Raji (cell line): ENCODE measurements around the gene ASAP3.

ENCODE experiments used
- POLR2A ChIP-seq: IDR thresholded peaks from 2 replicates; pipeline ENCODE4 v1.6.1; 2011; ENCODE audit warnings: low read depth, low read length, control low read depth; ENCODE audit not compliant: insufficient read depth

ASAP3 gene

GRCh38 chr1:23483321-23484252 is at the start of gene ASAP3:
Gene ASAP3 (minus strand): TSS chr1:23484179. CDS start chr1:23484133, 46 bp downstream.
- TF ChIP-seq POLR2A: peak; percentile 82

- no peak; the same call in 1 of the 2 replicates for TF ChIP-seq POLR2A
Observed at GRCh38 chr1:23533246-23534023, 49.5 kb upstream of the ASAP3 start.

GRCh38 chr1:23531562-23532094 is 47.6 kb upstream of the ASAP3 start:
- no peak for TF ChIP-seq POLR2A

- peak; percentile 89 for TF ChIP-seq POLR2A
Observed at GRCh38 chr1:23530747-23531561, 47.0 kb upstream of the ASAP3 start, which contains the start of gene E2F2. Gene E2F2 (minus strand): TSS chr1:23531233. CDS start chr1:23530793, 440 bp downstream.

- TF ChIP-seq POLR2A: no peak
Observed at GRCh38 chr1:23530087-23530746, 46.2 kb upstream of the ASAP3 start.

- 0 out of 2 replicates have a peak, but pooled peaks have one; percentile 28 for TF ChIP-seq POLR2A
Observed at GRCh38 chr1:23529146-23530086, 45.4 kb upstream of the ASAP3 start.

GRCh38 chr1:23528250-23528978 is 44.4 kb upstream of the ASAP3 start:
- peak; percentile 70 for TF ChIP-seq POLR2A

GRCh38 chr1:23527900-23528249 is 43.9 kb upstream of the ASAP3 start:
- no peak for TF ChIP-seq POLR2A

- TF ChIP-seq POLR2A: no peak
Observed at GRCh38 chr1:23527366-23527765, 43.4 kb upstream of the ASAP3 start.

GRCh38 chr1:23526329-23527041 is 42.5 kb upstream of the ASAP3 start:
- TF ChIP-seq POLR2A: no peak

- 0 out of 2 replicates have a peak, but pooled peaks have one; percentile 26 for TF ChIP-seq POLR2A
Observed at GRCh38 chr1:23525558-23526250, 41.7 kb upstream of the ASAP3 start.
